HG03045 (cell line): Measurements from ENCODE around the gene SPECC1L.
"Not testable (repeated sequence)": the region's sequence is repeated elsewhere in the genome, so short reads cannot be mapped to it uniquely, and the experiment has no call there.

ENCODE experiments used
- ATAC-seq: cut with Tn5 transposase; IDR thresholded peaks from one replicate; pipeline ENCODE4 v1.9.1; 2021; ENCODE audit warnings: mild to moderate bottlenecking, moderate library complexity; ENCODE audit not compliant: unreplicated experiment

The SPECC1L gene, protein sequence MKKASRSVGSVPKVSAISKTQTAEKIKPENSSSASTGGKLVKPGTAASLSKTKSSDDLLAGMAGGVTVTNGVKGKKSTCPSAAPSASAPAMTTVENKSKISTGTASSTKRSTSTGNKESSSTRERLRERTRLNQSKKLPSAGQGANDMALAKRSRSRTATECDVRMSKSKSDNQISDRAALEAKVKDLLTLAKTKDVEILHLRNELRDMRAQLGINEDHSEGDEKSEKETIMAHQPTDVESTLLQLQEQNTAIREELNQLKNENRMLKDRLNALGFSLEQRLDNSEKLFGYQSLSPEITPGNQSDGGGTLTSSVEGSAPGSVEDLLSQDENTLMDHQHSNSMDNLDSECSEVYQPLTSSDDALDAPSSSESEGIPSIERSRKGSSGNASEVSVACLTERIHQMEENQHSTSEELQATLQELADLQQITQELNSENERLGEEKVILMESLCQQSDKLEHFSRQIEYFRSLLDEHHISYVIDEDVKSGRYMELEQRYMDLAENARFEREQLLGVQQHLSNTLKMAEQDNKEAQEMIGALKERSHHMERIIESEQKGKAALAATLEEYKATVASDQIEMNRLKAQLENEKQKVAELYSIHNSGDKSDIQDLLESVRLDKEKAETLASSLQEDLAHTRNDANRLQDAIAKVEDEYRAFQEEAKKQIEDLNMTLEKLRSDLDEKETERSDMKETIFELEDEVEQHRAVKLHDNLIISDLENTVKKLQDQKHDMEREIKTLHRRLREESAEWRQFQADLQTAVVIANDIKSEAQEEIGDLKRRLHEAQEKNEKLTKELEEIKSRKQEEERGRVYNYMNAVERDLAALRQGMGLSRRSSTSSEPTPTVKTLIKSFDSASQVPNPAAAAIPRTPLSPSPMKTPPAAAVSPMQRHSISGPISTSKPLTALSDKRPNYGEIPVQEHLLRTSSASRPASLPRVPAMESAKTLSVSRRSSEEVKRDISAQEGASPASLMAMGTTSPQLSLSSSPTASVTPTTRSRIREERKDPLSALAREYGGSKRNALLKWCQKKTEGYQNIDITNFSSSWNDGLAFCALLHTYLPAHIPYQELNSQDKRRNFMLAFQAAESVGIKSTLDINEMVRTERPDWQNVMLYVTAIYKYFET

GRCh38 chr22:24270556-24271385 is at the start of gene SPECC1L:
SPECC1L (plus strand) TSS chr22:24270831; CDS start chr22:24302232, 31,401 bp downstream.
- ATAC-seq: peak; percentile 88

- ATAC-seq: no peak
These were observed 46.2 kb upstream of the SPECC1L start for GRCh38 chr22:24224468-24224867.

DNA sequence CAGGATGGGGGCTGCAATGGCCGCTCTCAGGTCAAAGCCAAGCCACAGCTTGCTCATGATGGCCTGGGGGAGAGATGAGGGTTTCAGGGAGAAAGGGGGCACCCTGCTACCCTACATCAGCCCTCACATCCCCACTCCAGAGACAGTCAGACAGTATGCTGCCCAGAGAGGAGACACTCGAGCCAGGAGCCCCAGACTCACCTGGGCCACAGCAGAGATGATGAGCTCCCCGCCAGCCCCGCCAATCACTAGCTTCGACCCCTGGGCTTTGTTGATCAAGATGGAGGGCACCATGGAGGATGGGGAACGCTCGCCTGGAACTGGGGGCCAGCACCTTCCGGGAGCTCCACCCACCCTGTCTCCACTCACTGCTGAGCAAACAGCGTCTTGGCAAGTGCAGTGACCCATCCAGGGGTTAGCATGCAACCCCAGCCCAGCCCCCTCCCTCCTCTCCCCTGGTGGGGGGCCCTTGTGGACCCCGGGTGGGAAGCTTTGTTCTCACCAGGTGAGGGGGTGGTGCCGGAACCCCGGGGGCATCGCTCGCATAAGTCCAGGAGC is 45.5 kb upstream of the SPECC1L start:
- ATAC-seq: no peak

DNA sequence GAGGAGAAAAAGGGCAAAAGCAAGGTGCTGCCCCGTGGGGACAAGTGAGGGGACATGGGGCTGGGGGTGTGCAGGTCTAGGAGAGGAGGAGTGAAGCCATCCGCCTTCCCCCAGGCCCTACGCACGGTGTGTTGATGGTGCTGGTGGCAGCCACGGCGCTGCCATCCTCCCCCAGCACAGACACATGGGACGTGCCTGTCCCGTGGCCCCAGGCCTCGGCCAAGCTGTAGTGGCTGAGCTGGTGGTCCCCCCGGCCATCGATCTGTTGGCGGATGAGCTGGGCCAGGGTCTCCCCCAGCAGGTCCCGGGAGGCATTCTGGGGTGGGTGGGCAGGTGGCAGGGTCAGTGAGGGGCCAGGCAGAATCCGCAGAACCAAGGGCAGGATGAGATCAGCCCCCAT is 44.7 kb upstream of the SPECC1L start:
- ATAC-seq: no peak

GRCh38 chr22:24230911-24231656 is 39.5 kb upstream of the SPECC1L start:
- no peak for ATAC-seq

DNA sequence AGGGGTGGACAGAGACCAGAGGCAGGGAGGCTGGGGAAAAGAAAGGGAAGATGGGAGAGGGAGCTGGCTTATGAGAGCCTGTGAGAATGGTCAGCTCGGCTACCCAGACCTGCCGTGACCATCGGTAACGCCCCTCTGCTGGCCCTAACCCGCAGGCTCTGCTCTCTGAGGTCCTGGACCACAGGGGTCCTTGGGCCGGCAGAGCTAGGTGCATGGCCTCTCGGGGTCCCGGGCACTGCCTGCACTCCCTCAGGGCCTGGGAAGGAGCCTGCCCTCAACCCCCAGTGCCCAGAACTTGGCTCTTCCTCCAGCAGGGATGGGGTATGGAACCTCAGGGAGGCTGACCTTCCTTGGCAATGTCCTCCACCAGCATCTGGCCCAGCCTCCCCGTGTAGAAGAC is 38.9 kb upstream of the SPECC1L start:
- no peak for ATAC-seq

DNA sequence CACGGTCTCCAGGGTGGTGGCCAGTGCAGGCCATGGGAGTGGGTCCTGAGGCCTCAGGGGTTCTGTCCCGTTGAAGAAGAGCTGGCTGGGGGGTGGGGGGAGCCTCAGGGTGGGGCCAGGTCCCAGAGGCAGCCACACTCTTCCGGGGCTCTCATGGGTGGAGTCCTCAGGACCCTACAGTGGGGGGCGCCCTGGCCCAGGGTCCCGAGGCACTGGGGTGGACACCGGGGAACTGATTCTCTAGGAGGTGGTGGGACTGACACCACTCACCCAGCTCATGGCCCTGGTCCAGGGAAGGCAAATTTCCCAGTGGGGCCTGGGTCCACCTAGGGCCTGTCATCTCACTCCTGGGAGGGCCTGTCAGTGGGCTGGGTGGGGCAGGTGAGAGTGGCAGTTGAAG is 38.5 kb upstream of the SPECC1L start:
- no peak for ATAC-seq

DNA sequence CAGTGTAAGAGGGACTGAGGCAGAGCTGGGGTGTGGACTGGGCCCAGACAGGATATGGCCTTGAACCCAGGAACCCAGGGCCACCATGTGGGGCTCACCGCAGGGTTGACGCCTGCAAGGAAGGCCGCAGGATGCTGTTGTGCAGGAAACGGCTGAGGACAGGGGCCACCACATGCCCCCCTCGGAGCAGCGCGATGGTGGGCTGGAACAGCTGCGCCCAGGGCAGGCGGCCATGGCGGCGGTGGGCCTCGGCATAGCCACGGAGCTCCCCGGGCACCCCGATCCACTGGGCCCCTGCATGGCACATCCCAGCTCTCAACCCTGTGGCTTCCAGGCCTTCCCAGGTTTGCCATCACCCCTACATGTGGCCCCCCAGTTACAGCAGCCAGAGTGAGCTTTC is 37.9 kb upstream of the SPECC1L start:
- ATAC-seq: no peak

GRCh38 chr22:24233235-24233634 is 37.4 kb upstream of the SPECC1L start:
- ATAC-seq: no peak

DNA sequence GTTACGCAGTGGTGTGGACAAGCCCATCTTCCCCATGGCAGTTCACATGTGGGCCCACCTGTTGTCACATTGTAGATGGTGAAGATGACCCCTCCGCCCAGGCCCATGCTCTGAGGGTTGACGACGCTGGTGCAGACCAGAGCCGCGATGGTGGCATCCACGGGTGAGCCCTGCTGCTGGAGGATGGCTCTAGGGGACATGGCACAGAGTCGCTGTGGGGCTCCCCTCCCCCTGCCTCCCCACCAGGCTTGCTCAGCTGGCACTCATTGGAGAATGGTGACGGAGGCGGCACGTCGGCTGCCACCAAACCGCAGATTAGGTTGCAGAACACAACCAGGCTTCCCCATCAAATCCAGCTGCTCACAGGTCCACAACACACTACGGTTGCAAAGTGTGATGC is 36.8 kb upstream of the SPECC1L start:
- no peak for ATAC-seq

DNA sequence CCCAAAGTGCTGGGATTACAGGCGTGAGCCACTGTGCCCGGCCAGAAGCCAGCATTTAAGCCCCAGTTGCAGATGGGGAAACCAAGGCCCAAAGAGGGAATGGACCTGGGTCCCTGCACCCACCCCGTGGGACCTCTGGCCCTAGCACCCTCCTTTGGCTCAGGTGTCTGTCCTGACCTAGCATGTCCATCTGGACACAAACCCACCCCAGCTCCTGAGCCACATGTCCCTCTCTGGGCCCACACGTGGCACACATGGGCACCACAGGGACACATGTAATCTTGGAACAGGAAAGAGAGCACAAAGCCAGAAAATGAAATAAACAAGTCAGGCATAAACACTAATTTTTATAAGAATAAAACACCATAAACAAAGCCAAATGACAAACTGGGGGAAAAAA is 35.3 kb upstream of the SPECC1L start:
- no peak for ATAC-seq

GRCh38 chr22:24236656-24237055 is 34.0 kb upstream of the SPECC1L start:
- ATAC-seq: no peak

GRCh38 chr22:24238101-24238694 is 32.4 kb upstream of the SPECC1L start:
- not testable (repeated sequence) for ATAC-seq

- ATAC-seq: no peak
These were observed 30.2 kb upstream of the SPECC1L start for GRCh38 chr22:24240381-24240780.

DNA sequence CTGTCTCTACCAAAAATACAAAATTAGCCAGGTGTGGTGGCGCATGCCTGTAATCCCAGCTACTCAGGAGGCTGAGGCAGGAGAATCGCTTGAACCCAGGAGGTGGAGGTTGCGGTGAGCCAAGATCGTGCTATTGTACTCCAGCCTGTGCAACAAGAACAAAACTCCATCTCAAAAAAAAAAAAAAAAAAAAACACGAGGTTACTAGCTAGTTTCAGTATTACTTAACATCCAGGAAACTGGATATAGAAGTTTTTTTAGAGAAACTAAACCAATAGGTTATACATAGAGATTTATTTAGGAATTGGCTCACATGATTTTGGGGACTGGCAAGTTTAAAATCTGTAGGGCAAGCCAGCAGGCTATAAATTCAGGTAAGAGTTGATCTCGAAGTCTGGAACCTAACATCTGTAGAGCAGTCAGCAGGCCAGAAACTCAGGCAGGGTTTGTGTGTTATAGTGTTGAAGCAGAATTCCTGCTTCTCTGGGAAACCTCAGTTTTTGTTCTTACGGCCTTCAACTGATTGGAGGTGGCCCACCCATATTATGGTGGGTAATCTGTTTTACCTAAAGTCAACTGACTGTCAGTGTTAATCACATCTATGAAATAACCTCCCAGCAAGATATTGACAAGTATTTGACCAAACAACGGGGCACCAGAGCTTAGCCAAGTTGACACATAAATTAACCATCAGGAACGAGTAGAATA is 29.5 kb upstream of the SPECC1L start:
- not testable (repeated sequence) for ATAC-seq

- not testable (repeated sequence) for ATAC-seq
These were observed 27.2 kb upstream of the SPECC1L start for GRCh38 chr22:24243417-24243816.

GRCh38 chr22:24244144-24244787 is 26.4 kb upstream of the SPECC1L start:
- ATAC-seq: no peak

DNA sequence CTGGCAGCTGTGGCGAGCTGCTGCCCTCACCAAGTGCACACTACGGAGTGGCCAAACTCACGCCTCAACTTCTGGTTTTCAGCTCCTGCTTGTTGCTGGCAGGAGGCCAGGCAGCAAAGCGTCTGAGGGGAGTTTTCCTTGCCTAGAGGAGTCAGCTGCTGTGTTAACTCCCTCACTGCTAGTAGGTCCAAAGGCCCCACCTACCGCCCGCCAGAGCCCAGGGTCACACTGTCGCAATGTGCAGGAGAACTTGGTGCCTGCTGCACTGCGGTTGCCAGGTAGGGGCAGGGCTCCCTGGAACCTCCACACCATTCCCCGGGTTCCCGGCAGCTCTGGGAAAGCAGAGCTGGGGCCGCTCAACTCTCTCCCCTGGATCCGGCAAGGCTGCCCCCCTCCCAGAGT is 25.6 kb upstream of the SPECC1L start, which contains the start of gene GGT5:
TSS of gene GGT5 (minus strand) at position 53 of the 402 bp plus-strand sequence. CDS start 357 bp downstream, outside the sequence.
- ATAC-seq: not testable (repeated sequence)
